AG04450 (cell line): ENCODE results near the gene FITM2. TPM values are rescaled to one million over a fixed set of nuclear protein-coding genes. Genes with fewer than 3 reads are reported as not detected.

Source experiments
- CTCF ChIA-PET: fragments of 300-600, 350-600 bp; formaldehyde crosslinking; extraction: SDS; loops from one replicate; lab custom pipeline; 2022; ENCODE audit warnings: antibody characterized with exemption, inconsistent platforms; lab: Charles Lee
- POLR2A ChIA-PET: fragments of 350-600 bp; formaldehyde crosslinking; extraction: SDS; loops from one replicate; lab custom pipeline; 2021; ENCODE audit warnings: antibody characterized with exemption, inconsistent platforms; lab: Yijun Ruan, JAX
- DNase-seq: peaks from one replicate; pipeline ENCODE4 v3.0.0-alpha.2; 2011; ENCODE audit warnings: low read depth, low spot score
- H3K27ac ChIP-seq: one replicate; pipeline ENCODE4 v1.5.1; 2012; ENCODE audit warnings: low read depth, low read length, control low read depth
- H3K27me3 ChIP-seq: one replicate; pipeline ENCODE4 v1.6.0; 2012; ENCODE audit warnings: low read length; ENCODE audit not compliant: control insufficient read depth, insufficient read depth
- H3K4me3 ChIP-seq: 2 replicates; pipeline ENCODE4 v1.5.1; 2011; ENCODE audit warnings: mild to moderate bottlenecking, low read depth, low read length, control low read depth
- H3K9me3 ChIP-seq: 2 replicates; pipeline ENCODE4 v1.5.1; 2012; ENCODE audit warnings: low read length; ENCODE audit not compliant: control insufficient read depth, insufficient read depth
- polyA minus RNA-seq: library from RNA; depleted of rRNA, polyadenylated mRNA; stranded (reverse); fragments of >200 nt; gene quantifications from 2 replicates; pipeline ENCODE4 v1.2.3, GENCODE V29; 2011; rRNA and poly(A)+ RNA removed
- polyA plus RNA-seq: library from polyadenylated mRNA; depleted of rRNA; stranded (reverse); fragments of >200 nt; gene quantifications from 2 replicates; pipeline ENCODE4 v1.2.3, GENCODE V29; 2011; rRNA removed
- TF ChIP-seq, protein P1 (sequence below): IDR thresholded peaks from 2 replicates; pipeline ENCODE4 v1.5.1; 2011; ENCODE audit warnings: low read depth, low read length, control low read depth, inconsistent platforms

Gene FITM2
- 4.1 and 4.4 TPM in 2 replicates for polyA plus RNA-seq
- 5.4 and 5.6 TPM in 2 replicates for polyA minus RNA-seq

DNA sequence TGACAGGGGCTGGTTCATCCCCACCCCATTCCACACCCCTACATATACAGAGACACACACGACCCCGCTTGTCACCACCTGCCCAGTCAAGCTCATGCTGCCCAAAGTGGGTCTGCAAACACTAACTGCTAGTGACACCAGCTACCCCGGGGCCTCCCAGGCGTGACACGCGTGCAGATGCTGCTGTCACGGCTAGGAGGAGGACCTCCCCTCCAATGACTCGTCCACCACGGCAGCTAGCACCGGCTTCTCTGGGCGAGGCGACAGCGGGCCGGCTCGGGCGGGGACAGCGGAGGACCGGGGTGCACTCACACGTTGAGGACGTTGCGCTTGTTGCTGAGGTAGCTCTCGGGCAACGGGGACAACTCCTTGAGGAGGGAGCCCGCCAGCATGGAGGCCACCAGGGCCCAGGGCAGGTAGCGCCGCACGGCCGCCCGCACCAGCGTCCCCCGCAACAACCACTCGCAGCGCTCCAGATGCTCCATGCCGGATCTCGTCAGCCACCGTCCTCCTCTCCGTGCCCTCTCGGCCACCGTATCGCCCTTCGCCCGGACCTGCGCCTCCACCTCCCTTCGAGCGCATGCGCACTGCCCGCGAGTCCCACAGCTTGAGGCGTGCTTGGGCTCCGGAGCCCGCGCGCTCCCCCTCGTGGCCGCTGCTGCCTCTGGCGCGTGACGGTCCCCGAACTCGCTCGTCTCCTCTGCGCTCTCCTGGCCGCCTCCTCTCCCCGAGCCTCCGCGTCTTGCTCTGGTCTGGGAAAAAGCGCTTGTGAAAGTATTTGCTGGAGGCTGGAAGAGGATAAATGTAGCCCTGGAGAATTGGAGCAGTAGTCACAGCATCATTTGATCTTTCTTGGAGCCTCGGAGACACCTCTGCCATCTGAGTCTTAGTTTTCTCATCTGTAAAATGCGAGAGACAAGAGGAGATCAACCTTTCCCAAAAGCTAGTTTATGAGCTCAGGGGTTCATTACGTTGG lies at the start of gene FITM2:
TSS of gene FITM2 (minus strand) at position 539 of the 976 bp plus-strand sequence. CDS start at position 485, 54 bp downstream.
- peak within 1 kb of the TSS; percentile 31 for H3K27ac ChIP-seq
- ChIA-PET CTCF (interaction anchor here (0.6 to 10.3 kb wide), 38 partner anchors 9 to 901 kb away, joined by 3 to 287 read pairs (median 5); partner anchors contain the start of genes GDAP1L1, OSER1 and TTPAL), POLR2A (interaction anchor here (1.5 to 1.6 kb wide), 2 partner anchors 92 to 94 kb away, joined by 3 read pairs; no protein-coding TSS in a partner anchor)

DNA sequence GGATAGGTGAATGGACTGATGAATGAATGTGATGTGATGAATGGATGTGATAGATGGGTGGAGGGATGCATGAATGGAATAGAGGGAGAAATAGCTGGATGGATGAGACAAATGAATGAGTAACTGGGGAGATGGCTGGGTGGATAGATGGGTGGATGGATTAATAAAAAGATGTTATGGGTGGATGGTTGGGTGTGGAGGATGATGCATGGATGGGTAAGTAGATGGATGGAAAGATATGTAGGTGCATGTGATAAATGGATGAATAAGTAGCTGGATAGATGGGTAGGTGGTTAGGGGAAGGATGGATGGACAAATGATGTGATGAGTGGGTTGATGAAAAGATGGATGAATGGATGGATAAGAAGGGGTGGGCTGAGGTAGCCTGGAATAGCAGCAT lies 49.2 kb upstream of the FITM2 start:
- Histone ChIP-seq H3K9me3 (no peaks in the 10 kb centered on the region), H3K4me3 (no peak overlapping the region), H3K27ac (no peak overlapping the region), H3K27me3 (peaks cover 14% of the 10 kb centered on the region)
- ChIA-PET CTCF (interaction anchor here (1.0 kb wide), 1 partner anchor 524 kb away, joined by 3 read pairs; no protein-coding TSS in a partner anchor), POLR2A (no interaction called here)
- TF ChIP-seq, protein P1, sequence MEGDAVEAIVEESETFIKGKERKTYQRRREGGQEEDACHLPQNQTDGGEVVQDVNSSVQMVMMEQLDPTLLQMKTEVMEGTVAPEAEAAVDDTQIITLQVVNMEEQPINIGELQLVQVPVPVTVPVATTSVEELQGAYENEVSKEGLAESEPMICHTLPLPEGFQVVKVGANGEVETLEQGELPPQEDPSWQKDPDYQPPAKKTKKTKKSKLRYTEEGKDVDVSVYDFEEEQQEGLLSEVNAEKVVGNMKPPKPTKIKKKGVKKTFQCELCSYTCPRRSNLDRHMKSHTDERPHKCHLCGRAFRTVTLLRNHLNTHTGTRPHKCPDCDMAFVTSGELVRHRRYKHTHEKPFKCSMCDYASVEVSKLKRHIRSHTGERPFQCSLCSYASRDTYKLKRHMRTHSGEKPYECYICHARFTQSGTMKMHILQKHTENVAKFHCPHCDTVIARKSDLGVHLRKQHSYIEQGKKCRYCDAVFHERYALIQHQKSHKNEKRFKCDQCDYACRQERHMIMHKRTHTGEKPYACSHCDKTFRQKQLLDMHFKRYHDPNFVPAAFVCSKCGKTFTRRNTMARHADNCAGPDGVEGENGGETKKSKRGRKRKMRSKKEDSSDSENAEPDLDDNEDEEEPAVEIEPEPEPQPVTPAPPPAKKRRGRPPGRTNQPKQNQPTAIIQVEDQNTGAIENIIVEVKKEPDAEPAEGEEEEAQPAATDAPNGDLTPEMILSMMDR: no peak
- no peak for DNase-seq

More for the DNA sequence above, at the start of gene FITM2:
- TF ChIP-seq, protein P1: peak; percentile 93
- H3K27me3 ChIP-seq: no peaks in the 10 kb centered on the region
- H3K4me3 ChIP-seq: peak within 1 kb of the TSS; percentile 99
- H3K9me3 ChIP-seq: peaks cover 6% of the 10 kb centered on the region; the same call in 1 of the 2 replicates
- peak; percentile 95 for DNase-seq

GRCh38 chr20:44358776-44359175 lies 47.8 kb upstream of the FITM2 start:
- TF ChIP-seq, protein P1: no peak
- DNase-seq: no peak
- H3K9me3 ChIP-seq: no peaks in the 10 kb centered on the region
- POLR2A ChIA-PET: no interaction called here
- no peak overlapping the region for H3K27ac ChIP-seq
- CTCF ChIA-PET: no interaction called here
- H3K27me3 ChIP-seq: peaks cover 17% of the 10 kb centered on the region
- no peak overlapping the region for H3K4me3 ChIP-seq

DNA sequence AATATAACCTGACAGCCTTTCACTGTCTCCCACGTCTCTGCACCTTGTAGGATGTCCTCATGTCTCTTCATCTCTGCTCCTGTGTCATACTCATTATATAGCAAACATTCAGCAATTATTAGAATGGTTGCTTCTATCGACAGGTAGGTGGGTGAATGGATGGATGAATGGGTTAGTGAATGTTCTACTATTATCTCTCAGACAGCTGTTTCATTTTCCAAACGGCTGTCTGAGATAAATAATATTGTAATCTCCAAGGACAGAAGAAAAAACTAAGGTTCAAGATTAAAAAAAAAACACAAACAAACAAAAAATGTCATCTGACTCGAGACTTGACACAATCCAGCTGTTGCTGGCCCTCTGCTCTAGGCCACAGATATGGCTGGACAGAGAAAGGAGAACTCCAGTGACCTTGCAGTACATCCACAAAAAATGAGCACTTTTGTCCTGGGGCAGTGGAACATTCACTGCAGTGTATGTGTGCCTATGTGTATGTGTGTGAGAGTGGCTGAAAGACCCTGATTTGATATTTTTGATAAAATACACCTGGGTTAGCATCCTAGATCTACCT lies 46.6 kb upstream of the FITM2 start:
- TF ChIP-seq, protein P1: no peak
- H3K27ac ChIP-seq: no peak overlapping the region
- POLR2A ChIA-PET: no interaction called here
- peaks cover 17% of the 10 kb centered on the region for H3K27me3 ChIP-seq
- DNase-seq: no peak
- no peak overlapping the region for H3K4me3 ChIP-seq
- CTCF ChIA-PET: interaction anchor here (1.3 to 1.5 kb wide), 2 partner anchors 27 to 139 kb away, joined by 5 to 8 read pairs; no protein-coding TSS in a partner anchor
- no peaks in the 10 kb centered on the region for H3K9me3 ChIP-seq
